Kidney epithelial cell (primary cell): ENCODE measurements around the gene SLC26A8. TPM values are rescaled to one million over a fixed set of nuclear protein-coding genes. Genes with fewer than 3 reads are reported as not detected.

Source experiments
- DNase-seq: peaks from one replicate; pipeline ENCODE4 v3.0.0-alpha.2; 2010; ENCODE audit warnings: low read depth
- H3K27me3 ChIP-seq: 2 replicates; pipeline ENCODE4 v1.6.0; 2011; ENCODE audit warnings: low read length; ENCODE audit not compliant: control insufficient read depth, insufficient read depth
- H3K36me3 ChIP-seq: 2 replicates; pipeline ENCODE4 v1.5.1; 2011; ENCODE audit warnings: low read length; ENCODE audit not compliant: control insufficient read depth, insufficient read depth
- H3K4me3 ChIP-seq: 2 replicates; pipeline ENCODE4 v1.5.1; 2011; ENCODE audit warnings: low read depth, mild to moderate bottlenecking, control low read depth, low read length
- total RNA-seq: library from RNA; depleted of rRNA; stranded (reverse); fragments of >200 nt; gene quantifications from 2 replicates; pipeline ENCODE4 v1.2.3, GENCODE V29; 2015
- TF ChIP-seq, protein P1 (sequence below): IDR thresholded peaks from 2 replicates; pipeline ENCODE4 v1.5.1; 2011; ENCODE audit warnings: mild to moderate bottlenecking, moderate library complexity, low read length, control low read depth, inconsistent platforms; ENCODE audit not compliant: insufficient read depth, poor library complexity, severe bottlenecking

SLC26A8 gene
- total RNA-seq, 1 donor from 2014 or later: not detected

DNA sequence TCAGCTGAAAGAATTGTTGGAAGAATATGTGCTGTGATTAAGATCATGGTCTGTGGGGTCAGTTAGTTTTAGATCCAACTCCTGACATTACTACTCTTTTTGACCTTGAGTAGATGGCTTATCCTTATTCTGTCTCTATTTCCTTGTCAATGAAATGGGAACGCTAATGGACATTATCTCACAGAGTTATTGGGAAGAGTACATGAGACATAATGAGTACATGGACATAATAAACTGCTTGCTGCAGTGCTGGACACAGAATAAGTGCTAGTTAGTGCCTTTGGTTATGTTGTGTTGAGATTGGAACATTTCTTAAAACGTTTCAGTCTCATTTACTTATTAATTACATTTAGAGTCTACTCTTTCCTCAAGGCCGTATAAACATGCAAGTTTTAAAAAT is 45.8 kb upstream of the SLC26A8 start:
- Histone ChIP-seq H3K27me3 (no peaks in the 10 kb centered on the region), H3K4me3 (no peak overlapping the region), H3K36me3 (no peaks in the 10 kb centered on the region)
- DNase-seq: no peak
- TF ChIP-seq, protein P1, sequence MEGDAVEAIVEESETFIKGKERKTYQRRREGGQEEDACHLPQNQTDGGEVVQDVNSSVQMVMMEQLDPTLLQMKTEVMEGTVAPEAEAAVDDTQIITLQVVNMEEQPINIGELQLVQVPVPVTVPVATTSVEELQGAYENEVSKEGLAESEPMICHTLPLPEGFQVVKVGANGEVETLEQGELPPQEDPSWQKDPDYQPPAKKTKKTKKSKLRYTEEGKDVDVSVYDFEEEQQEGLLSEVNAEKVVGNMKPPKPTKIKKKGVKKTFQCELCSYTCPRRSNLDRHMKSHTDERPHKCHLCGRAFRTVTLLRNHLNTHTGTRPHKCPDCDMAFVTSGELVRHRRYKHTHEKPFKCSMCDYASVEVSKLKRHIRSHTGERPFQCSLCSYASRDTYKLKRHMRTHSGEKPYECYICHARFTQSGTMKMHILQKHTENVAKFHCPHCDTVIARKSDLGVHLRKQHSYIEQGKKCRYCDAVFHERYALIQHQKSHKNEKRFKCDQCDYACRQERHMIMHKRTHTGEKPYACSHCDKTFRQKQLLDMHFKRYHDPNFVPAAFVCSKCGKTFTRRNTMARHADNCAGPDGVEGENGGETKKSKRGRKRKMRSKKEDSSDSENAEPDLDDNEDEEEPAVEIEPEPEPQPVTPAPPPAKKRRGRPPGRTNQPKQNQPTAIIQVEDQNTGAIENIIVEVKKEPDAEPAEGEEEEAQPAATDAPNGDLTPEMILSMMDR: no peak

DNA sequence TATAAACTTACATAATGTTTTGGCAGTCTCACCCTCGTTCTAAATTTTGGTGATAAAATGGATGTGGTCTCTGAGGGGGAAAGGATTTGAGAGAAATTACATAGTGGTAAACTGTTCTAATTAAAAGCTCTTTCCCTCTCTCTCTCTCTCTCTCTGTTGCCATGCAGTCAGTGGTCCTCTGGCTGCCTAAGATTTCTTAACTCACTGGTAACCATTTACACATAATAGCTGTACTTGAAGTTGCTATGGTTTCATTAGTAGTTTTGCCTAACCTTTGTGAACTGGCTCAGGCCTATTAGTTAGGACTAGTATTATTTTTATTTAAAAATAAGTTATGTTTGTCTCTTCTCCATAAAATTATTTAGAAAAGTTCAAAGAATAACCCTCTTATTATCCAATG is 45.1 kb upstream of the SLC26A8 start:
- H3K27me3 ChIP-seq: no peaks in the 10 kb centered on the region
- no peak overlapping the region for H3K4me3 ChIP-seq
- TF ChIP-seq, protein P1: no peak
- DNase-seq: no peak
- H3K36me3 ChIP-seq: no peaks in the 10 kb centered on the region

DNA sequence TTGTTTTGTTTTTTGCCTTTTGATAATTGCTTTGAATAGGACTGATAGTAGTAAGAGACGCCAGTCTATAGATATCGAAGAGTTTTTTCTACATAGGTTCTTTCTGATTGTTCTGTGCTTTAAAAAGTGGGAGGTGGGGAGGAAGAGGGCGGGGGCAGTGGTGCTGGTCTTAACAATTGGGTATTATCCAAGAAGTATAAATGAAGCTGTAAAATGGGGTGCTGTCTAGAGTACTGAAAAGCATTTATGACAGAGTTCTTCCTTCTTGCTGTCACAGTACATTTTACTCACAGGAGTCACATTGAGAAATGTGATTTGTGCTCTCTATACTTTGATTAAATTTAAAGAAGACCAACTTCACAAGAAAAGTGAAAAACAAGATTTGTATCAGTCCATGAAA is 44.1 kb upstream of the SLC26A8 start:
- Histone ChIP-seq H3K36me3 (no peaks in the 10 kb centered on the region), H3K27me3 (no peaks in the 10 kb centered on the region), H3K4me3 (no peak overlapping the region)
- no peak for DNase-seq
- TF ChIP-seq, protein P1: no peak

DNA sequence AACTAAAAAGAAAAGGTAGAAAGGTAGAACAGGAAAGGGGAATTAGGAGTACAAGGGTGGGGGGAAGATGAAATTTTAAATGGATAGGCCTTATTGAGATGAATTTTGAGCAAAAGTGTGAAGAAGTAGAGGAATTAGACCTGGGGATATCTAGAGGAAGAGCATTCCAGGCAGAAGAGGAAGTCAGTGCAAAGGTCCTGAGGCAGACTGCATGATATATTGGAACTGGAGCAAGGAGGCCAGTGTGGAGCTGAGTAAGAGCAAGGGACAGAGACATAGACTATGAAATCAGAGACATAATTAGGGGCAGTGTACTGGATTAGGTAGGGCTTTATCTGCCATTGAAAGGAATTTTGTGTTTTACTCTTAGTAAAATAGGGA is 43.6 kb upstream of the SLC26A8 start:
- no peaks in the 10 kb centered on the region for H3K36me3 ChIP-seq
- TF ChIP-seq, protein P1: no peak
- H3K4me3 ChIP-seq: no peak overlapping the region
- no peak for DNase-seq
- no peaks in the 10 kb centered on the region for H3K27me3 ChIP-seq

DNA sequence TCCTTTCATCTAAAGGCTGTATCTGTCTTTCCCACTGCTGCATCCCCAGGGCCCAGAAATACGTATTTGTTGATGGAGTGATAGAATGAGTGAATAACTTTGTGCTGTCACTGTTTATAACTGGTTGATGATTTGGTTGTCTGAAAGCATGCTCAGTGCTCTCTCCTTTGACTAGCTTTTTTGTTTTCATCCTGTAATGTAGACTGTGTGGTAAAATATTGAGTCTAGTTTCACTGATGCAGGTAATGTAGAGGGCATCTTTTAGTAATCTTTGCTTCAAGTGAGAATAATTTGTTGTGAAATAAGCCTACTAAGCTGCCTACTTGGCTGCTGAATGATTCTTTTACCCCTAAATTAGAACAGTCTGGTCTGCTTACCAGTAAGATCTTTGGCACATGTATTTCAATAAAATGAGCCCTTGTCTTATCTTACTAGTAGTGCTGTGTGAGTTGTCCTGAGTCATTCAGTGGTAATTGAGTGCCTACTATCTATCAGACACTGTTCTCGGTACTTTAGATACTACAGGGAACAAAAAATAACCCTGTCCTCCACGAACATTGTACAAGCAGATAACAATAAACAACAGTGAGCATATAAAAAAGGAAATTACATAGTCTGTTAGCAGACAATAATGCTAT is 43.1 kb upstream of the SLC26A8 start:
- Histone ChIP-seq H3K4me3 (no peak overlapping the region), H3K27me3 (no peaks in the 10 kb centered on the region), H3K36me3 (no peaks in the 10 kb centered on the region)
- TF ChIP-seq, protein P1: no peak
- DNase-seq: no peak

DNA sequence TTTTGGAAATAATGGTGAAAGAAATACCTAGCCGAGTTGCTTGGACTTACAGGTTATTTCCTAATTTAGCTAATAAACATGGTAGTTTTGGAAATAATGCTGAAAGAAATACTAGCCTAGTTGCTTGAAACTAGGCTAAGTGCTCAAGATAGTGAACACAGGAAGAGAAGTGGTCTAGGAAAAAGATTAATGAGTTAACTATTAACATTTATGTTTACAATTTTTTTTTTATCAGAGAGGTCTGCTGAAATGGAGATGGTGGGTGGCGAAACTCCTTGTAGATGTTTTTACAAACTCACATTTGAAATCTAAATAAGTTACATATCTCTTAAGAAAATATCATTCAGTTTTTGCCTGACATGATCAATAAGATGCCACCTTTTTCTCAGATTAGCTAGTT is 42.4 kb upstream of the SLC26A8 start:
- TF ChIP-seq, protein P1: no peak
- H3K36me3 ChIP-seq: no peaks in the 10 kb centered on the region
- no peak overlapping the region for H3K4me3 ChIP-seq
- no peak for DNase-seq
- no peaks in the 10 kb centered on the region for H3K27me3 ChIP-seq
